GM19240 (cell line): ENCODE results near the gene PAPPA2.
"Not testable (repeated sequence)": the region's sequence is repeated elsewhere in the genome, so short reads cannot be mapped to it uniquely, and the experiment has no call there.

ENCODE experiments used
- DNase-seq: peaks from one replicate; pipeline ENCODE4 v3.0.0; 2011; ENCODE audit warnings: low spot score; ENCODE audit not compliant: insufficient read length

Gene PAPPA2, protein sequence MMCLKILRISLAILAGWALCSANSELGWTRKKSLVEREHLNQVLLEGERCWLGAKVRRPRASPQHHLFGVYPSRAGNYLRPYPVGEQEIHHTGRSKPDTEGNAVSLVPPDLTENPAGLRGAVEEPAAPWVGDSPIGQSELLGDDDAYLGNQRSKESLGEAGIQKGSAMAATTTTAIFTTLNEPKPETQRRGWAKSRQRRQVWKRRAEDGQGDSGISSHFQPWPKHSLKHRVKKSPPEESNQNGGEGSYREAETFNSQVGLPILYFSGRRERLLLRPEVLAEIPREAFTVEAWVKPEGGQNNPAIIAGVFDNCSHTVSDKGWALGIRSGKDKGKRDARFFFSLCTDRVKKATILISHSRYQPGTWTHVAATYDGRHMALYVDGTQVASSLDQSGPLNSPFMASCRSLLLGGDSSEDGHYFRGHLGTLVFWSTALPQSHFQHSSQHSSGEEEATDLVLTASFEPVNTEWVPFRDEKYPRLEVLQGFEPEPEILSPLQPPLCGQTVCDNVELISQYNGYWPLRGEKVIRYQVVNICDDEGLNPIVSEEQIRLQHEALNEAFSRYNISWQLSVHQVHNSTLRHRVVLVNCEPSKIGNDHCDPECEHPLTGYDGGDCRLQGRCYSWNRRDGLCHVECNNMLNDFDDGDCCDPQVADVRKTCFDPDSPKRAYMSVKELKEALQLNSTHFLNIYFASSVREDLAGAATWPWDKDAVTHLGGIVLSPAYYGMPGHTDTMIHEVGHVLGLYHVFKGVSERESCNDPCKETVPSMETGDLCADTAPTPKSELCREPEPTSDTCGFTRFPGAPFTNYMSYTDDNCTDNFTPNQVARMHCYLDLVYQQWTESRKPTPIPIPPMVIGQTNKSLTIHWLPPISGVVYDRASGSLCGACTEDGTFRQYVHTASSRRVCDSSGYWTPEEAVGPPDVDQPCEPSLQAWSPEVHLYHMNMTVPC (N-terminal part only)

GRCh38 chr1:176462674-176463378, at the start of gene PAPPA2:
PAPPA2 (plus strand) TSS chr1:176463175; CDS start chr1:176556323, 93,148 bp downstream.
- DNase-seq = no peak

DNA sequence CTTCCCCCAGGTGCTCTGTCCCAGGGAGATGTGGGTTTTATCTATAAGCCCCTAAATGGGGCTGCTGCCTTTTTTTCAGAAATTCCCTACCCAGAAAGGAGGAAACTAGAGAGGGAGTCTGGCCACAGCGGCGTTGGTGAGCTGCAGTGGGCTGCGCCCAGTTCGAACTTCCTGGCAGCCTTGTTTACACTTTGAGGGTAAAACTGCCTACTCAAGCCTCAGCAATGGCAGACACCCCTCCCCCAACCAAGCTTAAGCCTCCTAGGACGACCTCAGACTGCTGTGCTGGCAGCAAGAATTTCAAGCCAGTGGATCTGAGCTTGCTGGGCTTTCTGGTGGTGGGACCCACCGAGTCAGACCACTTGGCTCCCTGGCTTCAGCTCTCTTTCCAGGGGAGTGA, 46.2 kb upstream of the PAPPA2 start:
- no peak for DNase-seq

- DNase-seq = not testable (repeated sequence)
Observed at GRCh38 chr1:176419608-176420007, 43.4 kb upstream of the PAPPA2 start.

DNA sequence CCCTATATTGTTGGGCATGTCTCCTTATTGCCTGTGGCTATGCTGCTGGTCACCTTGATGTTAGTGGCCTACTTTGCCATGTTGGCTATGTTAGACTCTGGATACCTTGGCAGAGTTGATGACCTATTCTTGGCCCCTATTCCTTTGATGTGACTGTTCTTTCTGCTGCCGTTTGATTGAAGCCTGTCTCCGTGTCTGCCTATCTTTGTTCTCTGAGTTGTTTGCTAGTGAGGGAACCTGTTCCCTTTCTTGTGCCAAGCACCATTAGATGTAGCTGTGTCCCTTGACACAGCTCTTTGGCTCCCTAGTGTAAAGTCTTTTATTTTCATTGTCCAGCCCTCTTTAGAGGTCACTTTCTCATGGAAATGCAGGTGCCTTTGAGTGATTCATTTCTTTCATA, 28.7 kb upstream of the PAPPA2 start:
- no peak for DNase-seq

GRCh38 chr1:176436251-176436650, 26.7 kb upstream of the PAPPA2 start:
- DNase-seq = no peak

- DNase-seq = no peak
Observed at GRCh38 chr1:176440176-176440575, 22.8 kb upstream of the PAPPA2 start.

- DNase-seq = no peak
Observed at GRCh38 chr1:176444286-176444685, 18.7 kb upstream of the PAPPA2 start.

DNA sequence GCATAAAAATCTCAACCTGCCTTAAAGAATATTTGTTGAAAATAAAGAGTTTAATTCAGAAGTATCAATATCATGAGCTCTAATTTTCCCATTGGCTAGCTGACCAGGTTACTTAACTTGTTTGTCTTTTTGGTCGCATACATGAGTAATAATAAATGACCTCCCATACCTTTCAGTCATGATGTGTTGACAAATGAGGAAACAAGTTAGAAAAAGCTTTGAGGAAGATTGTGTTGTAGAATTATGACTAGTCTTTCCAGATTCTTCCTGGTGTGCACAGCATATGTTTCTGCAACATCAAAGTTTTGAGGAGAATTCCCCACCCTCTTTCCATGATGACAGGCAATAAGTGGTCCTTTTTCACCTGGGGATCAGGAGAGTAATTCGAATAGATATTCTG, 17.6 kb upstream of the PAPPA2 start:
- DNase-seq = no peak

GRCh38 chr1:176448340-176448739, 14.6 kb upstream of the PAPPA2 start:
- DNase-seq = no peak

DNA sequence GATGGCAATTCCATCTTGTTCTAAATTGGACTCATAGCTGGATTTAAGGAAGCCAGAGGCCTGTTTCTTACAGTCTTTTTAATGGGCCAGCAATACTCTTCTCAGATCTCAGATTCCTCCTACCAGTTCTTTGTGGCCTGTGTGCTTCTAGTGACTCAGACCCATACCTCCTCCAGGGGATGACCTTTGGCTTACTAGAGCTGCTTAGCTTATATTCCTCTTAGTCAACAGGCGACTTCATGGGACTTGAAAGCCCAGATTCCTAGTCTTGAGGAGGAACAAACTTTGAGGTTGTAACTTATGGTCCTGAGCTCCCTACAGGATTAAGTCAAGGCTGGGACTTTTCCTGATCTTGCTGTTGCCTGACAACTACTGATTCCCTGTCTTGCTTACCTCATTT, 12.4 kb upstream of the PAPPA2 start:
- DNase-seq = no peak

DNA sequence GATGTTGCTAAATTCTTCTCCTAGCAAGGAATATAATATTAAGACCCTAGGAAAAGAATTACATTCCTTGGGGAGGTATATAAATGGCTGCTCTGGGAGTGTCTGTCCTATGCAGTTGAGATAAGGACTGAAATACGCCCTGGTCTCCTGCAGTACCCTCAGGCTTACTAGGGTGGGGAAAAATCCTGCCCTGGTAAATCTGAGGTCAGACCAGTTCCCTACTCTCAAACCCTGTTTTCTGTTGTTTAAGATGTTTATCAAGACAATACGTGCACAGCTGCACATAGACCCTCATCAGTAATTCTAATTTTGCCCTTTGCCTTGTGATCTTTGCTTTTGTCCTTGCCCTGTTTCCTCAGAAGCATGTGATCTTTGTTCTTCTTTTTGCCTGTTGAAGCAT, 11.2 kb upstream of the PAPPA2 start:
- not testable (repeated sequence) for DNase-seq

GRCh38 chr1:176456795-176457194, 6.2 kb upstream of the PAPPA2 start:
- DNase-seq = no peak

DNA sequence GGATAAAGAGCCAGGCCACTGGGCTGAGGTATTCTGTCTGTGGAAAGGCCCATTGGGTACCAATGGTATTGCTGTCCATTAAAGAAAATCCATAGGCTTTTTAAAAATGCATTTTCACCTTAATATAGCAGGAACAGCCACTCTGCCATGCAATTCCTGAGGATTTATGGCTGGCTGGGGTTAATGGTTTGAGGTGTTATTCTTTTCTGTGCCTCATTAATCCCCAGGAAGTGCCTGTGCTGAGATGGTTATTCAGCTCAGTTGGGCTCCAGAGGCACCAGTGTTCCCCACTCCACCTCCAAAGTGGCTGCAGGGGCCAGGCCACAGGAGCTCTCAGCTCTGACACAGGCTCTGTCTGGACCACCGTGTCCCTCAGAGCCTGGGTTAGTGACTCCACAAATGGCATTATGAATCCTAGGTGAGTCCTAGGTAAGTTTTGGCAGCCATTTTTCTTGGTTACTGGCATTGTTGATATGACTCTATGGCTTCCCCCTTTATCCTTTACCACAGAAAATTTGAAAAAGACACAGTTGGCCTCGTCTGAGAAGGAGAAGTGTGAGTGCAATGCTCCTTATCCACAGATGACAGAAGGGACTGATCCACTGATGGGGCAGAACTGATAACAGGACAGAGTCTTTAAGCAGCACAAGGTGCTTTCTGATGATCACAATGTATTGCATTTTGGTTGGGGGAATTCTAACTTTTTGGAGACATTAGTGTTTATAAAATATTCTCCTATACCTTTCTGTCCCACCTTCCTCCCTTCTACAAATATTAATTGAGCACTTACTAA, 2.2 kb upstream of the PAPPA2 start:
- DNase-seq = no peak

GRCh38 chr1:176461576-176461975, 1.4 kb upstream of the PAPPA2 start:
- DNase-seq = no peak

- no peak for DNase-seq
Observed at GRCh38 chr1:176466514-176466913, 3.5 kb downstream of the PAPPA2 start.

- DNase-seq = no peak
Observed at GRCh38 chr1:176469450-176470010, 6.6 kb downstream of the PAPPA2 start.

- no peak for DNase-seq
Observed at GRCh38 chr1:176471338-176472121, 8.6 kb downstream of the PAPPA2 start.

GRCh38 chr1:176479971-176480370, 17.0 kb downstream of the PAPPA2 start:
- DNase-seq = no peak

DNA sequence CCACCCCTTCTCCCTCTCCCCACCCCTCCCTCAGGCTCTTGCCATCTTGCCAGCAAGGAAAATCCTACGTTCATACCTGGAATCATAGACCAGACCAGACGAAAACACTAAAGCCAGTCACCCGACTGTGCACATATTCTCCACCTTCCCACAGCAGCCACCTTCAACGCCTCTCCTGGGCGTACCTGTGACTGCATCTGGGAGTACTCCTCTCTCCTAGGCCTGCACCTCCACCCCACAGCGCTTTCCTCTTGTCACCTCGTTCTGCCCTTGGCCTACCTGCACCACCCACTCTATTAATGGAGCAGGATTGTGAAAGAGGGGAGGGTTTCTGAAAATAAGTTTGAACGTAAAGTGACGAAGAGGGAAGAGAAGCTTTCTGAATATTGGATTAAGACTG, 17.8 kb downstream of the PAPPA2 start:
- DNase-seq = no peak

DNA sequence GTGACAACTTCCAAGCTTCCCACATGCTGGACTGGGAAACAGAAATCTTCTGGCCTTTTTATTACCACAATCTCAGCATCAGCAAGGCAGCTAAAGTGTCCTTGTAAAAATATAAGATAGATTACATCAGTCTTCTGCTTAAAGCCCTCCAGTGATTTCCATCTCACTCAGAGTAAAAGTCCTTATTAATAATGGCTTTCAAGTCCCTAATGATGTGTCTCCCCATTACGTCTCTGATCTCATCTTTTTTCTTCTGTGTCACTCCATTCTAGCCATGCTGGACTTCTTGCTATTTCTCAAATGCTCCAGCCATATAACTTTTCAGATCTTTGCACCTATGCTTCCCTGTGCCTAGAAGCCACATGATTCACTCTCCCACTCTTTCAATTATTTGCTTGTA, 22.1 kb downstream of the PAPPA2 start:
- no peak for DNase-seq
